ENCODE measurements around the gene JPT1.

DNA sequence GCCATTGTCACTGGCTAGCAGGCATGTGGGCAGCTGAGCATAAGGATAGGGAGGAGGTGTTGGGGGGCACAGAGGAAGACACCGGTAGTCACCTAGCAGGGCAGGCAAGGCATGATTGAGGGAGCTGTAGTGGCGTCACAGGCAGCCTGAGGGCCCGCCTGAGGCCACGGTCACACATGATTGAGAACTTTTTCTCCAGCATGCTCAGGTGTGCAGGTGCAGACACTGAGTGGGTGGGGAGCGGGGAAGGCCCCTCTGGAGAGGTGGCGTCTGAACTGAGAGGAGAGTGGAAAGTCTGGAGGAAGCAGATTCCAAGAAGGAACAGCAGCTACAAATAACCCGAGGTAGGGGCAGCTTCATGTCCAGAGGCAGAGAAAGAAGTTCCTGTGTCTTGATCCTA is 55.5 kb downstream of the JPT1 start:
- TF ChIP-seq CTCF (IDR thresholded peaks at IDR 0.05; ENCODE audit: borderline replicate concordance, extremely low read depth, low read length, poor library complexity, severe bottlenecking) (no peak), EZH2 (IDR thresholded peaks at IDR 0.05; ENCODE audit: borderline replicate concordance, low read depth, low read length, severe bottlenecking) (no peak)
